ENCODE measurements around the gene ADAMTSL1.

The ADAMTSL1 gene

Small RNA genes within 50 kb of the gene (small RNA-seq; reads per million reads assigned to genes)
- gene MIR3152, result 0.42 reads per million
